GM21367 (cell line): ENCODE measurements around the gene CRADD.
"Not testable (repeated sequence)": the region's sequence is repeated elsewhere in the genome, so short reads cannot be mapped to it uniquely, and the experiment has no call there.

ENCODE experiments used
- ATAC-seq: cut with Tn5 transposase; IDR thresholded peaks from one replicate; pipeline ENCODE4 v1.9.1; 2021; ENCODE audit not compliant: unreplicated experiment

The CRADD gene

GRCh38 chr12:93780886-93781285, 103.7 kb downstream of the CRADD start:
- ATAC-seq: not testable (repeated sequence)

- ATAC-seq: not testable (repeated sequence)
These were observed 104.8 kb downstream of the CRADD start for GRCh38 chr12:93781961-93782360.

- no peak for ATAC-seq
These were observed 105.7 kb downstream of the CRADD start for GRCh38 chr12:93782853-93783252.

GRCh38 chr12:93783832-93784231, 106.7 kb downstream of the CRADD start:
- no peak for ATAC-seq

GRCh38 chr12:93784339-93785086, 107.3 kb downstream of the CRADD start:
- ATAC-seq: no peak

GRCh38 chr12:93785249-93786010, 108.3 kb downstream of the CRADD start:
- ATAC-seq: peak; percentile 45

- ATAC-seq: no peak
These were observed 109.7 kb downstream of the CRADD start for GRCh38 chr12:93786656-93787397.

- ATAC-seq: no peak
These were observed 111.7 kb downstream of the CRADD start for GRCh38 chr12:93788853-93789252.

GRCh38 chr12:93789767-93790166, 112.6 kb downstream of the CRADD start:
- no peak for ATAC-seq

- no peak for ATAC-seq
These were observed 113.4 kb downstream of the CRADD start for GRCh38 chr12:93790472-93791152.

GRCh38 chr12:93793007-93793406, 115.8 kb downstream of the CRADD start:
- ATAC-seq: no peak

- no peak for ATAC-seq
These were observed 116.8 kb downstream of the CRADD start for GRCh38 chr12:93793983-93794382.

- ATAC-seq: no peak
These were observed 117.6 kb downstream of the CRADD start for GRCh38 chr12:93794738-93795137.

GRCh38 chr12:93795352-93795751, 118.2 kb downstream of the CRADD start:
- ATAC-seq: no peak

- ATAC-seq: no peak
These were observed 119.6 kb downstream of the CRADD start for GRCh38 chr12:93796729-93797128.

- no peak for ATAC-seq
These were observed 121.3 kb downstream of the CRADD start for GRCh38 chr12:93798279-93799151.

- not testable (repeated sequence) for ATAC-seq
These were observed 124.5 kb downstream of the CRADD start for GRCh38 chr12:93801666-93802065.

- ATAC-seq: no peak
These were observed 125.1 kb downstream of the CRADD start for GRCh38 chr12:93802293-93802692.

GRCh38 chr12:93802698-93803423, 125.7 kb downstream of the CRADD start:
- ATAC-seq: no peak
